GM13977 (cell line): Measurements from ENCODE around the gene CNNM1.
A peak's percentile ranks its signal among the peaks of the same experiment; 100 is the strongest.

Experiments used
- DNase-seq: peaks from one replicate; pipeline ENCODE4 v3.0.0; 2012; ENCODE audit warnings: low spot score
- CTCF ChIP-seq: IDR thresholded peaks from 2 replicates; pipeline ENCODE4 v1.5.1; 2012; ENCODE audit warnings: mild to moderate bottlenecking, control low read depth; ENCODE audit not compliant: insufficient read depth; ENCODE audit errors: extremely low read depth, missing control alignments
- in situ Hi-C: fragments of 300-500 bp; cut with MboI; formaldehyde crosslinking; loops from one replicate; pipeline ENCODE4 v1.12.0; 2022; ENCODE audit warnings: low sequenced_read_pairs, low pct_unique_long_range_greater_than_20kb, mixed read lengths, inconsistent platforms; ENCODE audit not compliant: unreplicated experiment

The CNNM1 gene

GRCh38 chr10:99365311-99365710 is 36.2 kb downstream of the CNNM1 start:
- no peak for DNase-seq
- no peak for TF ChIP-seq CTCF
- in situ Hi-C loops = no loop called here

- in situ Hi-C loops = no loop called here
- no peak for TF ChIP-seq CTCF
- no peak for DNase-seq
Observed at GRCh38 chr10:99365736-99366135, 36.6 kb downstream of the CNNM1 start.

GRCh38 chr10:99366666-99367065 is 37.5 kb downstream of the CNNM1 start:
- no peak for TF ChIP-seq CTCF
- DNase-seq = no peak
- in situ Hi-C loops = no loop called here

GRCh38 chr10:99368646-99369045 is 39.5 kb downstream of the CNNM1 start:
- TF ChIP-seq CTCF = no peak
- in situ Hi-C loops = no loop called here
- no peak for DNase-seq

- no peak for DNase-seq
- TF ChIP-seq CTCF = no peak
- in situ Hi-C loops = no loop called here
Observed at GRCh38 chr10:99369126-99369525, 40.0 kb downstream of the CNNM1 start.

GRCh38 chr10:99369551-99369950 is 40.4 kb downstream of the CNNM1 start:
- no peak for DNase-seq
- no peak for TF ChIP-seq CTCF
- in situ Hi-C loops = no loop called here

- DNase-seq = peak; percentile 50
- in situ Hi-C loops = no loop called here
- TF ChIP-seq CTCF = peak; percentile 36
Observed at GRCh38 chr10:99370993-99371392, 41.8 kb downstream of the CNNM1 start.
